Measurements from ENCODE around the gene SYT7.

Gene SYT7

DNA sequence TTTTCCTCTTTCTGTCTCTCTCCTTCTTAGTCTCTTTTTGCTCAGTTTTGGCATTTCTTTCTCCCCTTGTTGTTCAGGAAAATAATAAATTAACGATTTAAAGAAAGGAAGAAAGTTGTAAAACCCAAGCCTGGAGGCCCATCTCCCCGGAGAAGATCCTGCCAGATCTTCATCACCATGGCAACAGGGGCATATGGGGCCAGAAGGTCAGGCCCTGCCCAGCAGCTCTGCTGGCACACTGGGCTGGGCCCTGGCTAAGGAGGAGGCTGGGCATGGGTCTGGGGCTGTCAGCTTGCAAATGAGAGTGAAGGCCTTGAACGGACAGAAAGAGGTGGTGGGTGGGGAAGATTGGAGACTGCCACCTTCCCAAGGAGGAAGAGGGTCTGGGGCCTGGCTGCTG is 69.5 kb downstream of the SYT7 start:
- DNase-seq (ENCODE audit: extremely low read depth, low read depth) = no peak
- TF ChIP-seq, protein P1, sequence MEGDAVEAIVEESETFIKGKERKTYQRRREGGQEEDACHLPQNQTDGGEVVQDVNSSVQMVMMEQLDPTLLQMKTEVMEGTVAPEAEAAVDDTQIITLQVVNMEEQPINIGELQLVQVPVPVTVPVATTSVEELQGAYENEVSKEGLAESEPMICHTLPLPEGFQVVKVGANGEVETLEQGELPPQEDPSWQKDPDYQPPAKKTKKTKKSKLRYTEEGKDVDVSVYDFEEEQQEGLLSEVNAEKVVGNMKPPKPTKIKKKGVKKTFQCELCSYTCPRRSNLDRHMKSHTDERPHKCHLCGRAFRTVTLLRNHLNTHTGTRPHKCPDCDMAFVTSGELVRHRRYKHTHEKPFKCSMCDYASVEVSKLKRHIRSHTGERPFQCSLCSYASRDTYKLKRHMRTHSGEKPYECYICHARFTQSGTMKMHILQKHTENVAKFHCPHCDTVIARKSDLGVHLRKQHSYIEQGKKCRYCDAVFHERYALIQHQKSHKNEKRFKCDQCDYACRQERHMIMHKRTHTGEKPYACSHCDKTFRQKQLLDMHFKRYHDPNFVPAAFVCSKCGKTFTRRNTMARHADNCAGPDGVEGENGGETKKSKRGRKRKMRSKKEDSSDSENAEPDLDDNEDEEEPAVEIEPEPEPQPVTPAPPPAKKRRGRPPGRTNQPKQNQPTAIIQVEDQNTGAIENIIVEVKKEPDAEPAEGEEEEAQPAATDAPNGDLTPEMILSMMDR (IDR thresholded peaks at IDR 0.05; ENCODE audit: low read depth, low read length) = no peak

DNA sequence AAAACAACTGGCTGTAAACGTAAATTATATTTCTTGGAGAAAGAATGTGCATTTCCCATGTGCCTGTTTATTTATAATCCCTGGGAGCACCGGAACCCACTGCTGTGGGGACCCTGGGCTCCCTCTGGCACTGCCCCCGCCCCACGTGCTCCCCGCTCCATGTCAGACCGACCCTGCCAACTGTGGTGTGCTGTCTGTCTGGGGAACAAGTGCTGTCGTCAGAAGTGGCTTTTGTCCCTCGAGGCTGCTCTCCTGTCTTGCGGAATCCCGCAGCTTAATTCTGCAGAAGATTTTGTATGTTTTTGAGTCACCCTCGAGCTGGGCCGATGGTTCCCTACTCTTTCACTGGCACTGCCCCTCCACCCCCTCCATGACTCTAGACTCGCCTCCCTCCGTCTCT is 69.9 kb downstream of the SYT7 start:
- TF ChIP-seq, protein P1 (IDR thresholded peaks at IDR 0.05; ENCODE audit: low read depth, low read length) = no peak

DNA sequence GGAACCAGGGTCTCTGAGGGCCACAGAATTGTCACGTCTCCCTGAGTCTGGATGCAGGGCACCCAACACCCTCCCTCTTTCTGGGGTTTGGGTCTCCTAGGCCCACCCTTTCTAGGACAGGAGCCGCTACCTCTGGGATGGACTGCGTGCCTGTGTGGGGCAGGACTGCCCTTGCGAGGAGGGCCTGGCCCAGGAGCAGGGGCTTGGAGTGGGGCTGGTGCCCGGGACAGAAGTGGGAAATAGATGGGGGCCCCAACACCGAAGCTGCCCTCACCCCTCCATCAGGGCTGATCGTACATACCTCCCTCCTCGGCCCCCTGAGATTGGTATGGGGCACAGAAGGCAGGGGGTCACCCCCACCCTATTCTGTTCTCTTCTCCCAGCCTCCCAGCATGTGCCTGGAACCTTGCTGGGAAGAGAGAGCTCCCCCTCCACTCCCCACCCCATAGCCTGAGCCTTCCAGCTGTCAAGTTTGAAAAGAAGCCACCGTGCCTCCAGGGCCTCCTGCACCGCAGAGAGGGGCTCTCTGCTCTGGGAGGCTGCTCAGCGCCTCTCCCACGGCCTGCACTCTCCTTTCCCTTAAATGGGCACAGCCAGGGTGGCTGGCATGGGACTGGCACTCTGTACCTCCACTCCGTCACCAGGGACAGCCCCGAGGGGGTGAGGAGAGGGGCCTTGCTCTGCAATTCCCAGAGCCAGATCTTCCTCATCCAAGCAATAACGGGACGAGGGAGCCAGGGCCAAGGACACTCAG is 70.5 kb downstream of the SYT7 start:
- DNase-seq (ENCODE audit: extremely low read depth, low read depth) = no peak
- TF ChIP-seq, protein P1 (IDR thresholded peaks at IDR 0.05; ENCODE audit: low read depth, low read length) = no peak

More for the DNA sequence above, 69.9 kb downstream of the SYT7 start:
- no peak for DNase-seq (ENCODE audit: extremely low read depth, low read depth)

DNA sequence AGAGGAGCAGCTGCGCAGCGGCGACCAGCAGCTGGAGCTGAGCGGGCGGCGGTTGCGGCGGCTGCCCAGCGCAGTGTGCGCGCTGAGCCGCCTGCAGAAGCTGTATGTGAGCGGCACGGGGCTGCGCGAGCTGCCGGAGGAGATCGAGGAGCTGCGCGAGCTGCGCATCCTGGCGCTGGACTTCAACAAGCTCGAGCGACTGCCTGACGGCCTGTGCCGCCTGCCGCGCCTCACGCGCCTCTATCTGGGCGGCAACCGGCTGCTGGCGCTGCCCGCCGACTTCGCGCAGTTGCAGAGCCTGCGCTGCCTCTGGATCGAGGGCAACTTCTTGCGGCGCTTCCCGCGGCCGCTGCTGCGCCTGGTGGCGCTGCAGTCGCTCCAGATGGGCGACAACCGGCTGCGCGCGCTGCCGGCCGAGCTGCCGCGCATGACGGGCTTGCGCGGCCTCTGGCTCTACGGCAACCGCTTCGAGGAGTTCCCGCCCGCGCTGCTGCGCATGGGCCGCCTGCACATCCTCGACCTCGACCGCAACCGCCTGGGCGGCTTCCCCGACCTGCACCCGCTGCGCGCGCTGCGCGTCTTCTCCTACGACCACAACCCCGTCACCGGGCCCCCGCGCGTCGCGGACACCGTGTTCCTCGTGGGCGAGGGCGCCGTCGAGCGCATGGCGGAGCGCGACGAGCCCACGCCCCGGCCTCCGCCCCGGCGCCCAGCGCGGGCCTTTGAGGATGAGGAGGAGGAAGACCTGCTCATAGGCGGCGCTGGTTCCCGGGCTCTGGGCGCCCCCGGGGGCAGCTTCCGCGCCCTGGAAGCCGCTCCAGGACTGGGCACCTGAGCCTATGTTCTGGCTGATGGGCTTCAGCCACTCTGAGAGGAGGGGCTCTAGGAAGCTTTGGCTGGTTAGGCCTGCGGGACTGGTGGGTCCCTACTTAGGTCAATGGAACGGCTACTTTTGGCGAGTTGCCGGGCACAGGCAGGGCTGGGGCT is 71.5 kb downstream of the SYT7 start:
- no peak for DNase-seq (ENCODE audit: extremely low read depth, low read depth)
- TF ChIP-seq, protein P1 (IDR thresholded peaks at IDR 0.05; ENCODE audit: low read depth, low read length) = peak; percentile 29

DNA sequence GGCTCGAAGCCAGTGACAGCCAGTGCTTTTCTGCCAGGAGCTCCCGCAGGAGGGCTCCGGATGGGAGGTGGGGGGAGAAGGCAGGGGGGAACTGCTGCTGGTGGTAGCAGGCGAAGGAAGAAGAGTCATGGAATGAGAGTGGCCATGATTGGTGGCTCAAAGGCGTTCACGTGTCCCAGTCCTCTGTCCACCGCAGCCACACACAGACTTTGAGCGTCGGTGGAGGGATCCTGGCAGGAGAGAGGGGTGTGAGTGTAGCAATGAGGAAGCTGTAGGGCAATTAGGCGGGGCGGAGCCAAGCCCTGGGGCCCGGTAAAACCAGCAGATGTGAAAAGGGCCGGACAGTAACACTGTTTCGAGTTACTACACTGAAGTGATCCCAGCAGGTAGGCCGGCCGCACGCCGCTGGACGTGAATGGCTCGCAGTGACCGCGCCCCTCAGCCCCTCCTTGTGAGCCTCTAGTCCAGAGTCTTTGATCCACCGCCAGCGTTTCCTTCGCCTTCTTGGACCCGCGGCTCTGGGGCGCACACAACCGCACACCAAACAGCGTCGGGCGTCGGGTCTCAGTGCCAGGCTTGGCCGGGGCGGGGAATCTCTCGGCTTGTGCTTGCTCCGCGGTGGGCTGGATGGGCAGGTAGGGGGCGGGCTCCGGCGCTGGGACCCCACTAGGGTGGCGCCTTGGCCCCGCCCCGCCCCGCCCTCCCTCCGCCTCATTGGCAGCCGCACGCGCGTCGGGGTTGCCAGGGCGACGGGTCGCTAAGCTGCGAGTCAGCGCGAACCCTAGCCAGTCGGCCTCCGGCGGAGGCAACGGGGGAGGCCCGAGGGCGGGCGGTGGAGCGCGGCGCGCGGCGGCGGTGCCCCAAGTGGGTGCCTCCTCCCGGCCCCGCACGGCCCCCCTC is 72.7 kb downstream of the SYT7 start, which contains the start of gene LRRC10B:
TSS of gene LRRC10B (plus strand) at position 788 of the 900 bp plus-strand sequence. CDS start 250 bp downstream, outside the sequence.
- no peak for DNase-seq (ENCODE audit: extremely low read depth, low read depth)
- TF ChIP-seq, protein P1 (IDR thresholded peaks at IDR 0.05; ENCODE audit: low read depth, low read length) = no peak

DNA sequence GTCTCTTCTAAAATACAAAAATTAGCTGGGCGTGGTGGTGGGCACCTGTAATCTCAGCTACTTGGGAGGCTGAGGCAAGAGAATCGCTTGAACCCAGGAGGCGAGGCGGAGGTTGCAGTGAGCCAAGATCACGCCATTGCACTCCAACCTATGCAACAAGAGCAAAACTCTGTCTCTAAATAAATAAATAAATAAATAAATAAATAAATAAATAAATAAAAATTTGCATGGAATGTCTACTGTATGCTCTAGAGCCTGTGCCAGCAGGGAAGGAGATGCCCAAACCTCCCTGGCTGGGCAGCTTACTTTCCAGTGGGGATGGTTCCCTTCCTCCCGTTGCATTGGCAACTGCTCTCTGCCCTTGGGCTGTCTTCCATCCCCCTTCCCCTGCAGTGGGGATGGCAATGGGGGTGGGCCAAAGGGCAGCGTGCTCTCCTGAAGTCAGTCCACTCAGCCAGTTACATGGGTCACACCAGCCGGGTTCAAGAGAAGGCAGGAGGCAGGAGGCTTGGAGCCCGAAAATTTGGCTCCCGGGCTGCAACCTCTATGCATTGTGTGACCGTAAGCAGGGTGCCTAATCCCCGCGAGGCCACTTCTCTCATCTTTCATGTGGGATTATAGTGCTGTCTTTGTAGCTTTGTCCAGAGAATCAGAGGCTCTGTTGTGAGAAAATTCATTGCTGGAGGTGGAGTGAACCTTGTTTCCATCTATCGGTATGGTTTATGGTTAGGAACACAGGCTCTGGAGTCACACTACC is 73.7 kb downstream of the SYT7 start:
- TF ChIP-seq, protein P1 (IDR thresholded peaks at IDR 0.05; ENCODE audit: low read depth, low read length) = no peak
- DNase-seq (ENCODE audit: extremely low read depth, low read depth) = no peak

Data from AG09319 (cell line).